SU-DHL-6 (cell line): ENCODE measurements around the gene SCLT1.

Experiments
- H2AFZ ChIP-seq: fragments of 200-600 bp; sonication (generic); 2 replicates; pipeline ENCODE4 v1.6.1; 2014; ENCODE audit warnings: low read depth, mild to moderate bottlenecking, moderate library complexity, mixed read lengths, antibody characterized with exemption, low read length; ENCODE audit not compliant: severe bottlenecking
- H3F3A ChIP-seq: fragments of 200-600 bp; shearing (Covaris generic); 2 replicates; pipeline ENCODE4 v1.6.0; 2016; ENCODE audit warnings: antibody characterized with exemption, mild to moderate bottlenecking; ENCODE audit not compliant: insufficient read depth
- H3K27ac ChIP-seq: fragments of 200-600 bp; sonication (generic); 2 replicates; pipeline ENCODE4 v1.5.1; 2016; ENCODE audit warnings: low read depth, mild to moderate bottlenecking, low read length, moderate library complexity, mixed read lengths
- H3K27me3 ChIP-seq: fragments of 200-600 bp; sonication (generic), shearing (Covaris generic); 2 replicates; pipeline ENCODE4 v1.6.0; 2014; ENCODE audit warnings: mild to moderate bottlenecking, low read length
- H3K36me3 ChIP-seq: fragments of 200-600 bp; sonication (generic); 2 replicates; pipeline ENCODE4 v1.6.1; 2014; ENCODE audit warnings: mild to moderate bottlenecking, low read length, mixed read lengths
- H3K4me2 ChIP-seq: fragments of 300-600, 200-600 bp; shearing (Covaris generic), sonication (generic); 2 replicates; pipeline ENCODE4 v1.6.0; 2014; ENCODE audit warnings: low read length, low read depth, mild to moderate bottlenecking; ENCODE audit not compliant: poor library complexity, severe bottlenecking
- H3K4me3 ChIP-seq: fragments of 200-600 bp; sonication (generic); 2 replicates; pipeline ENCODE4 v1.5.1; 2014; ENCODE audit warnings: antibody characterized with exemption, low read length, mild to moderate bottlenecking, mixed read lengths; ENCODE audit not compliant: insufficient read depth, poor library complexity, severe bottlenecking
- H3K79me2 ChIP-seq: fragments of 200-600 bp; sonication (generic); 2 replicates; pipeline ENCODE4 v1.6.1; 2014; ENCODE audit warnings: mild to moderate bottlenecking, low read length, moderate library complexity; ENCODE audit not compliant: insufficient read depth
- H3K9ac ChIP-seq: fragments of 200-600 bp; sonication (generic); 2 replicates; pipeline ENCODE4 v1.7.0; 2014; ENCODE audit warnings: mild to moderate bottlenecking, low read length
- H3K9me2 ChIP-seq: fragments of 200-600 bp; sonication (generic); replicated peaks from 2 replicates; pipeline ENCODE4 v1.6.1; 2014; ENCODE audit warnings: low read length; ENCODE audit not compliant: insufficient read depth
- H3K9me3 ChIP-seq: fragments of 200-600 bp; sonication (generic); 2 replicates; pipeline ENCODE4 v1.6.1; 2014; ENCODE audit warnings: low read length, mixed read lengths; ENCODE audit not compliant: insufficient read depth
- H4K20me1 ChIP-seq: fragments of 200-600 bp; sonication (generic); 2 replicates; pipeline ENCODE4 v1.6.1; 2014; ENCODE audit warnings: low read depth, mild to moderate bottlenecking, antibody characterized with exemption, low read length, moderate library complexity, mixed read lengths
- CTCF ChIP-seq: fragments of 200-600 bp; sonication (generic); IDR thresholded peaks from one replicate; pipeline ENCODE4 v1.5.1; 2017; ENCODE audit warnings: antibody characterized with exemption, mild to moderate bottlenecking, low read length, moderate library complexity; ENCODE audit not compliant: insufficient read depth, poor library complexity, severe bottlenecking
- EZH2phosphoT487 ChIP-seq: fragments of 200-600 bp; sonication (generic), shearing (Covaris generic); conservative IDR thresholded peaks from 2 replicates; pipeline ENCODE4 v1.6.1; 2018; ENCODE audit warnings: mild to moderate bottlenecking, antibody characterized with exemption, low read length, moderate library complexity, mixed read lengths

SCLT1 gene

DNA sequence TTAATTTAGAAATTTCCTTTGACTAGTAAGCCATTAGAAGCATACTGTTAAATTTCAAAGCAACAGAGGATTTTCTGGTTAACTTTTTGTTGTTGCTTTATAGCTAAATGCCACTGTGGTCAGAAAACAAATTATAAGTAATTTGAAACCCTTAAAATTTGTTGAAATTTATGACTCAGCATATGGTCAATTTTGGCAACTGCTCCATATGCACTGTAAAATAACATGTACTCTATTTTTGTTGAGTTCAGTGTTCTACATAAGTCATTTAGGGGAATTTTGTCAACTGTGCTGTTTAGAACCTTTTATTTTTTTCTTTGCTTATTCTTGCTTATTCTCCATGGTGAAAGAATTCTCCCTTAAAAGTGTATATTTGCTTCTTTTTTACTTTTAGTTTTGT is 28.6 kb downstream of the SCLT1 start:
- Histone ChIP-seq H2AFZ (no peak overlapping the region), H3K9ac (no peak overlapping the region), H3K27ac (no peak overlapping the region), H3K27me3 (no peaks in the 10 kb centered on the region), H3K9me2 (no peaks in the 10 kb centered on the region), H3F3A (no peaks in the 10 kb centered on the region), H3K36me3 (peaks cover 4% of the 10 kb centered on the region; the same call in 1 of the 2 replicates), H3K4me3 (no peak overlapping the region), H4K20me1 (no peaks in the 10 kb centered on the region), H3K9me3 (0 out of 2 replicates have a peak, but pooled peaks cover 7% of the 10 kb centered on the region), H3K4me2 (no peak overlapping the region), H3K79me2 (no peaks in the 10 kb centered on the region; the same call in 1 of the 2 replicates)
- TF ChIP-seq CTCF (no peak), EZH2phosphoT487 (no peak)

GRCh38 chr4:129063640-129064039 is 29.7 kb downstream of the SCLT1 start:
- Histone ChIP-seq H4K20me1 (no peaks in the 10 kb centered on the region), H3K4me3 (no peak overlapping the region), H3K9me2 (no peaks in the 10 kb centered on the region), H2AFZ (no peak overlapping the region), H3K27ac (no peak overlapping the region), H3K27me3 (no peaks in the 10 kb centered on the region), H3K36me3 (peaks cover 4% of the 10 kb centered on the region; the same call in 1 of the 2 replicates), H3K79me2 (no peaks in the 10 kb centered on the region; the same call in 1 of the 2 replicates), H3K9ac (no peak overlapping the region), H3K4me2 (no peak overlapping the region), H3K9me3 (0 out of 2 replicates have a peak, but pooled peaks cover 7% of the 10 kb centered on the region), H3F3A (no peaks in the 10 kb centered on the region)
- TF ChIP-seq EZH2phosphoT487 (no peak), CTCF (no peak)

- no peak overlapping the region for H3K4me3 ChIP-seq
- 0 out of 2 replicates have a peak, but pooled peaks cover 7% of the 10 kb centered on the region for H3K9me3 ChIP-seq
- H3K4me2 ChIP-seq, result no peak overlapping the region
- no peaks in the 10 kb centered on the region; the same call in 1 of the 2 replicates for H3K79me2 ChIP-seq
- no peaks in the 10 kb centered on the region for H4K20me1 ChIP-seq
- no peak overlapping the region for H3K9ac ChIP-seq
- TF ChIP-seq EZH2phosphoT487 (no peak), CTCF (no peak)
- no peaks in the 10 kb centered on the region for H3F3A ChIP-seq
- H3K27ac ChIP-seq, result no peak overlapping the region
- H3K27me3 ChIP-seq, result no peaks in the 10 kb centered on the region
- no peaks in the 10 kb centered on the region for H3K9me2 ChIP-seq
- peaks cover 4% of the 10 kb centered on the region; the same call in 1 of the 2 replicates for H3K36me3 ChIP-seq
- H2AFZ ChIP-seq, result no peak overlapping the region
These were observed 30.8 kb downstream of the SCLT1 start for GRCh38 chr4:129062580-129062979.
